HepG2 (cell line): ENCODE results near the gene GNB3. TPM values are rescaled to one million over a fixed set of nuclear protein-coding genes. Genes with fewer than 3 reads are reported as not detected.
A peak's percentile ranks its signal among the peaks of the same experiment; 100 is the strongest.

Source experiments
- ATM ChIP-seq: fragments of 450-650 bp; IDR thresholded peaks from 2 replicates; pipeline ENCODE4 v1.7.1; 2017; ENCODE audit warnings: mild to moderate bottlenecking, borderline replicate concordance
- FOXK2 ChIP-seq: fragments of 450-650 bp; IDR thresholded peaks from 2 replicates; pipeline ENCODE4 v1.6.1; 2016
- GLI4 ChIP-seq: sonication (generic); formaldehyde crosslinking; IDR thresholded peaks from 2 replicates; pipeline ENCODE4 v1.5.1; 2020; ENCODE audit warnings: missing genetic modification reagents, mild to moderate bottlenecking, moderate library complexity, borderline replicate concordance
- HDAC1 ChIP-seq: sonication (generic); formaldehyde crosslinking; IDR thresholded peaks from 2 replicates; pipeline ENCODE4 v1.5.1; 2020; ENCODE audit warnings: mild to moderate bottlenecking, missing genetic modification reagents
- HDAC6 ChIP-seq: fragments of 200-600 bp; sonication (generic); IDR thresholded peaks from 2 replicates; pipeline ENCODE4 v1.7.0; 2017; ENCODE audit warnings: mild to moderate bottlenecking, antibody characterized with exemption, low read length, low read depth
- HHEX ChIP-seq: IDR thresholded peaks from 2 replicates; pipeline ENCODE4 v1.6.1; 2016; ENCODE audit warnings: control low read depth
- KDM1A ChIP-seq: IDR thresholded peaks from 2 replicates; pipeline ENCODE4 v1.6.1; 2016; ENCODE audit warnings: missing compliant biosample characterization
- KLF12 ChIP-seq: sonication (generic); formaldehyde crosslinking; IDR thresholded peaks from 2 replicates; pipeline ENCODE4 v1.4.0; 2020; ENCODE audit warnings: missing genetic modification reagents, borderline replicate concordance
- RCOR2 ChIP-seq: IDR thresholded peaks from 2 replicates; pipeline ENCODE4 v1.6.1; 2016; ENCODE audit warnings: missing biosample characterization, missing genetic modification reagents
- RXRB ChIP-seq: IDR thresholded peaks from 2 replicates; pipeline ENCODE4 v1.6.1; 2016; ENCODE audit warnings: borderline replicate concordance, missing genetic modification reagents, missing compliant biosample characterization
- SRSF4 ChIP-seq: fragments of 200-400 bp; formaldehyde crosslinking; IDR thresholded peaks from one replicate; pipeline ENCODE4 v1.6.1; 2018; ENCODE audit warnings: mild to moderate bottlenecking, low read depth, low read length, moderate library complexity; ENCODE audit not compliant: poor library complexity, severe bottlenecking
- TOPORS ChIP-seq: sonication (generic); formaldehyde crosslinking; IDR thresholded peaks from 2 replicates; pipeline ENCODE4 v1.8.0; 2023; ENCODE audit warnings: mild to moderate bottlenecking, missing genetic modification reagents
- ZEB1 ChIP-seq: IDR thresholded peaks from 2 replicates; pipeline ENCODE4 v1.6.1; 2012; ENCODE audit warnings: mild to moderate bottlenecking, low read depth, inconsistent platforms; ENCODE audit not compliant: insufficient replicate concordance
- ZFP62 ChIP-seq: sonication (generic); formaldehyde crosslinking; IDR thresholded peaks from 2 replicates; pipeline ENCODE4 v1.4.0; 2020; ENCODE audit warnings: missing genetic modification reagents
- ZNF20 ChIP-seq: sonication (generic); formaldehyde crosslinking; IDR thresholded peaks from 2 replicates; pipeline ENCODE4 v1.4.0; 2020; ENCODE audit warnings: mild to moderate bottlenecking, moderate library complexity, missing genetic modification reagents
- ZNF235 ChIP-seq: sonication (generic); formaldehyde crosslinking; IDR thresholded peaks from 2 replicates; pipeline ENCODE4 v1.8.1; 2023; ENCODE audit warnings: mild to moderate bottlenecking, missing genetic modification reagents, borderline replicate concordance
- ZNF24 ChIP-seq: fragments of 450-650 bp; IDR thresholded peaks from 2 replicates; pipeline ENCODE4 v1.6.1; 2017; ENCODE audit warnings: antibody characterized with exemption, mild to moderate bottlenecking
- ZNF337 ChIP-seq: sonication (generic); formaldehyde crosslinking; IDR thresholded peaks from 2 replicates; pipeline ENCODE4 v1.5.1; 2020; ENCODE audit warnings: missing genetic modification reagents, low read depth, mild to moderate bottlenecking, borderline replicate concordance
- ZNF577 ChIP-seq: sonication (generic); formaldehyde crosslinking; IDR thresholded peaks from 2 replicates; pipeline ENCODE4 v1.4.0; 2020; ENCODE audit warnings: mild to moderate bottlenecking, low read depth, missing genetic modification reagents, borderline replicate concordance
- ZNF589 ChIP-seq: sonication (generic); formaldehyde crosslinking; conservative IDR thresholded peaks from 2 replicates; pipeline ENCODE4 v1.8.0; 2022; ENCODE audit warnings: mild to moderate bottlenecking, moderate library complexity, missing genetic modification reagents
- ZNF598 ChIP-seq: sonication (generic); formaldehyde crosslinking; IDR thresholded peaks from 2 replicates; pipeline ENCODE4 v1.5.1; 2020; ENCODE audit warnings: mild to moderate bottlenecking, missing genetic modification reagents, borderline replicate concordance
- ZNF772 ChIP-seq: sonication (generic); formaldehyde crosslinking; IDR thresholded peaks from 2 replicates; pipeline ENCODE4 v1.5.0; 2020; ENCODE audit warnings: mild to moderate bottlenecking, missing genetic modification reagents
- ZSCAN25 ChIP-seq: sonication (generic); formaldehyde crosslinking; IDR thresholded peaks from 2 replicates; pipeline ENCODE4 v1.8.0; 2022; ENCODE audit warnings: mild to moderate bottlenecking, missing genetic modification reagents
- polyA plus RNA-seq, 8 experiments: library from polyadenylated mRNA; depleted of rRNA in 3 of 8; stranded (reverse) in 7 of 8; unstranded in 1 of 8; fragments of >200 nt; fragmentation: Illumina TruSeq in 4 of 8; extraction: Trizol in 4 of 8; gene quantifications; 2 replicates each; pipeline versions ENCODE4 v1.2.1 to v1.2.3, GENCODE V29; 2011 to 2016; ENCODE audit warnings: low read depth in 4 of 8, missing spikeins in 1 of 8, mixed read lengths in 1 of 8; ENCODE audit not compliant: insufficient read depth in 1 of 8
- total RNA-seq, 5 experiments: library from RNA; depleted of rRNA; stranded (reverse); fragments of >200 nt; fragmentation: Illumina TruSeq; extraction: Trizol; gene quantifications; 2 replicates each; pipeline ENCODE4 v1.2.3, GENCODE V29; 2016; ENCODE audit warnings: low read depth in 1 of 5
- TF ChIP-seq, protein P1 (sequence below): sonication (generic); formaldehyde crosslinking; IDR thresholded peaks from 2 replicates; pipeline ENCODE4 v1.4.0; 2020; ENCODE audit warnings: missing genetic modification reagents, borderline replicate concordance
- TF ChIP-seq, protein P2 (sequence below): sonication (generic); formaldehyde crosslinking; IDR thresholded peaks from 2 replicates; pipeline ENCODE4 v1.4.0; 2020; ENCODE audit warnings: mild to moderate bottlenecking, missing genetic modification reagents
- TF ChIP-seq, protein P3 (sequence below): IDR thresholded peaks from 2 replicates; pipeline ENCODE4 v1.6.1; 2012; ENCODE audit warnings: low read length, improper control_type of control experiment
- TF ChIP-seq, protein P4 (sequence below): sonication (generic); formaldehyde crosslinking; IDR thresholded peaks from 2 replicates; pipeline ENCODE4 v1.8.0; 2022; ENCODE audit warnings: mild to moderate bottlenecking, missing genetic modification reagents

GNB3 gene
- total and polyA plus RNA-seq, 2 of the 13 experiments (the other 11 are each of a cell fraction or from before 2014, with no cell fraction given): 1.3 to 3.6 TPM

DNA sequence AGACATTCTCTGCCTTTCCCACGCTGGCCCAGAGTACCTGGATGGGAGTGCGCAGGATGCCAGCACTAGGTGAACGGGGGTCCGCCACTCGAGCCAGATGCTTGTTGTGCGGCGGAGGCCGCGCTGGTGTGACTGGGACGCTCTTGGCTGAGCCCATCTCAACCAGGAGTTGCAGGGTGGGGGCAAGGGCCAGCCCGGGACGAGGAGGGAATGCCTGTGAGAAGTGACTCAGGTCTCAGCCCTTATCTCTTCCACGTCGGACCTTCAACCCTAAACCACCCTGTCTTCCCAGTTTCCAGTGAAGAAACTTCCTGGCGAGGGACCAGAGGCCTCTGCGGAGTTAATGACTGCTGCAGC lies 10.0 kb downstream of the GNB3 start (continued):
- TF ChIP-seq, protein P1, sequence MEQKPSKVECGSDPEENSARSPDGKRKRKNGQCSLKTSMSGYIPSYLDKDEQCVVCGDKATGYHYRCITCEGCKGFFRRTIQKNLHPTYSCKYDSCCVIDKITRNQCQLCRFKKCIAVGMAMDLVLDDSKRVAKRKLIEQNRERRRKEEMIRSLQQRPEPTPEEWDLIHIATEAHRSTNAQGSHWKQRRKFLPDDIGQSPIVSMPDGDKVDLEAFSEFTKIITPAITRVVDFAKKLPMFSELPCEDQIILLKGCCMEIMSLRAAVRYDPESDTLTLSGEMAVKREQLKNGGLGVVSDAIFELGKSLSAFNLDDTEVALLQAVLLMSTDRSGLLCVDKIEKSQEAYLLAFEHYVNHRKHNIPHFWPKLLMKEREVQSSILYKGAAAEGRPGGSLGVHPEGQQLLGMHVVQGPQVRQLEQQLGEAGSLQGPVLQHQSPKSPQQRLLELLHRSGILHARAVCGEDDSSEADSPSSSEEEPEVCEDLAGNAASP (CRISPR knock-in tag): no peak
- TF ChIP-seq ZSCAN25 (CRISPR knock-in tag): no peak
- no peak for TF ChIP-seq TOPORS (CRISPR knock-in tag)
- no peak for TF ChIP-seq ATM
- TF ChIP-seq ZNF20: no peak
- TF ChIP-seq SRSF4: no peak
- TF ChIP-seq GLI4 (CRISPR knock-in tag): 0 out of 2 replicates have a peak, but pooled peaks have one; percentile 12
- no peak for TF ChIP-seq RCOR2 (CRISPR knock-in tag)
- TF ChIP-seq, protein P2, sequence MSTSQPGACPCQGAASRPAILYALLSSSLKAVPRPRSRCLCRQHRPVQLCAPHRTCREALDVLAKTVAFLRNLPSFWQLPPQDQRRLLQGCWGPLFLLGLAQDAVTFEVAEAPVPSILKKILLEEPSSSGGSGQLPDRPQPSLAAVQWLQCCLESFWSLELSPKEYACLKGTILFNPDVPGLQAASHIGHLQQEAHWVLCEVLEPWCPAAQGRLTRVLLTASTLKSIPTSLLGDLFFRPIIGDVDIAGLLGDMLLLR (CRISPR knock-in tag): peak; percentile 66; the same call in 1 of the 2 replicates
- TF ChIP-seq FOXK2: no peak
- TF ChIP-seq KLF12 (CRISPR knock-in tag): no peak
- TF ChIP-seq ZNF577 (CRISPR knock-in tag): no peak
- no peak for TF ChIP-seq KDM1A
- no peak for TF ChIP-seq HHEX (CRISPR knock-in tag)
- peak; percentile 30 for TF ChIP-seq ZEB1
- TF ChIP-seq ZNF772: 0 out of 2 replicates have a peak, but pooled peaks have one; percentile 31
- no peak for TF ChIP-seq RXRB
- no peak for TF ChIP-seq ZFP62 (CRISPR knock-in tag)
- TF ChIP-seq, protein P3, sequence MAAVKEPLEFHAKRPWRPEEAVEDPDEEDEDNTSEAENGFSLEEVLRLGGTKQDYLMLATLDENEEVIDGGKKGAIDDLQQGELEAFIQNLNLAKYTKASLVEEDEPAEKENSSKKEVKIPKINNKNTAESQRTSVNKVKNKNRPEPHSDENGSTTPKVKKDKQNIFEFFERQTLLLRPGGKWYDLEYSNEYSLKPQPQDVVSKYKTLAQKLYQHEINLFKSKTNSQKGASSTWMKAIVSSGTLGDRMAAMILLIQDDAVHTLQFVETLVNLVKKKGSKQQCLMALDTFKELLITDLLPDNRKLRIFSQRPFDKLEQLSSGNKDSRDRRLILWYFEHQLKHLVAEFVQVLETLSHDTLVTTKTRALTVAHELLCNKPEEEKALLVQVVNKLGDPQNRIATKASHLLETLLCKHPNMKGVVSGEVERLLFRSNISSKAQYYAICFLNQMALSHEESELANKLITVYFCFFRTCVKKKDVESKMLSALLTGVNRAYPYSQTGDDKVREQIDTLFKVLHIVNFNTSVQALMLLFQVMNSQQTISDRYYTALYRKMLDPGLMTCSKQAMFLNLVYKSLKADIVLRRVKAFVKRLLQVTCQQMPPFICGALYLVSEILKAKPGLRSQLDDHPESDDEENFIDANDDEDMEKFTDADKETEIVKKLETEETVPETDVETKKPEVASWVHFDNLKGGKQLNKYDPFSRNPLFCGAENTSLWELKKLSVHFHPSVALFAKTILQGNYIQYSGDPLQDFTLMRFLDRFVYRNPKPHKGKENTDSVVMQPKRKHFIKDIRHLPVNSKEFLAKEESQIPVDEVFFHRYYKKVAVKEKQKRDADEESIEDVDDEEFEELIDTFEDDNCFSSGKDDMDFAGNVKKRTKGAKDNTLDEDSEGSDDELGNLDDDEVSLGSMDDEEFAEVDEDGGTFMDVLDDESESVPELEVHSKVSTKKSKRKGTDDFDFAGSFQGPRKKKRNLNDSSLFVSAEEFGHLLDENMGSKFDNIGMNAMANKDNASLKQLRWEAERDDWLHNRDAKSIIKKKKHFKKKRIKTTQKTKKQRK: no peak
- peak; percentile 63 for TF ChIP-seq ZNF589 (CRISPR knock-in tag)
- TF ChIP-seq ZNF235 (CRISPR knock-in tag): no peak
- 0 out of 2 replicates have a peak, but pooled peaks have one; percentile 11 for TF ChIP-seq ZNF598 (CRISPR knock-in tag)
- no peak for TF ChIP-seq ZNF337 (CRISPR knock-in tag)
- TF ChIP-seq, protein P4, sequence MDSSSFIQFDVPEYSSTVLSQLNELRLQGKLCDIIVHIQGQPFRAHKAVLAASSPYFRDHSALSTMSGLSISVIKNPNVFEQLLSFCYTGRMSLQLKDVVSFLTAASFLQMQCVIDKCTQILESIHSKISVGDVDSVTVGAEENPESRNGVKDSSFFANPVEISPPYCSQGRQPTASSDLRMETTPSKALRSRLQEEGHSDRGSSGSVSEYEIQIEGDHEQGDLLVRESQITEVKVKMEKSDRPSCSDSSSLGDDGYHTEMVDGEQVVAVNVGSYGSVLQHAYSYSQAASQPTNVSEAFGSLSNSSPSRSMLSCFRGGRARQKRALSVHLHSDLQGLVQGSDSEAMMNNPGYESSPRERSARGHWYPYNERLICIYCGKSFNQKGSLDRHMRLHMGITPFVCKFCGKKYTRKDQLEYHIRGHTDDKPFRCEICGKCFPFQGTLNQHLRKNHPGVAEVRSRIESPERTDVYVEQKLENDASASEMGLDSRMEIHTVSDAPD: no peak
- TF ChIP-seq HDAC6: no peak
- no peak for TF ChIP-seq HDAC1 (CRISPR knock-in tag)
- TF ChIP-seq ZNF24: no peak
